22Rv1 (cell line): ENCODE results near the gene RHBDL3.

Source experiments
- CTCF ChIP-seq: fragments of 450-650 bp; IDR thresholded peaks from 2 replicates; pipeline ENCODE4 v1.5.1; 2017; ENCODE audit warnings: mild to moderate bottlenecking
- ZFX ChIP-seq: fragments of 450-650 bp; IDR thresholded peaks from 2 replicates; pipeline ENCODE4 v1.6.1; 2017; ENCODE audit warnings: antibody characterized with exemption, borderline replicate concordance

- TF ChIP-seq CTCF (no peak), ZFX (no peak)
Measured at GRCh38 chr17:32222621-32223020, 43.0 kb upstream of the RHBDL3 start.
